ENCODE measurements around the gene CCDC18. TPM values are rescaled to one million over a fixed set of nuclear protein-coding genes. Genes with fewer than 3 reads are reported as not detected.
"Not testable (repeated sequence)": the region's sequence is repeated elsewhere in the genome, so short reads cannot be mapped to it uniquely, and the experiment has no call there.

CCDC18 gene
- total RNA-seq, 1 experiment from 2014 or later: 23.0 TPM

- TF ChIP-seq ZNF532 (CRISPR knock-in tag; IDR thresholded peaks at IDR 0.05; ENCODE audit: borderline replicate concordance) (no peak), ESRRA (CRISPR knock-in tag; IDR thresholded peaks at IDR 0.05; ENCODE audit: borderline replicate concordance) (no peak), HMGA2 (CRISPR knock-in tag; IDR thresholded peaks at IDR 0.05) (no peak), ZNF317 (CRISPR knock-in tag; IDR thresholded peaks at IDR 0.05; ENCODE audit: borderline replicate concordance, low read depth) (no peak), ZMAT4 (CRISPR knock-in tag; IDR thresholded peaks at IDR 0.05) (no peak), RORB (CRISPR knock-in tag; IDR thresholded peaks at IDR 0.05) (no peak), ZNF512 (CRISPR knock-in tag; IDR thresholded peaks at IDR 0.05; ENCODE audit: borderline replicate concordance) (no peak), MAX (CRISPR knock-in tag; IDR thresholded peaks at IDR 0.05) (no peak), MYBL2 (CRISPR knock-in tag; IDR thresholded peaks at IDR 0.05) (no peak)
Measured at GRCh38 chr1:93275634-93276295, 95.2 kb downstream of the CCDC18 start (continued).

GRCh38 chr1:93277530-93277929 is 97.0 kb downstream of the CCDC18 start:
- ATAC-seq; POLR2A ChIA-PET; DNase-seq (ENCODE audit: low spot score); H3K27me3 Mint-ChIP-seq (ENCODE audit: low read depth); CTCF ChIA-PET: not testable (repeated sequence)
- H3K4me3 Mint-ChIP-seq: peak overlapping the region; percentile 39
- H3K36me3 Mint-ChIP-seq: peaks cover 31% of the 10 kb centered on the region
- H3K9me3 Mint-ChIP-seq: peaks cover 24% of the 10 kb centered on the region
- H3K4me1 Mint-ChIP-seq: peaks cover 24% of the 10 kb centered on the region
- H3K27ac Mint-ChIP-seq: peak overlapping the region; percentile 75

- TF ChIP-seq E2F4 (CRISPR knock-in tag; IDR thresholded peaks at IDR 0.05; ENCODE audit: borderline replicate concordance, low read depth) (no peak), JUN (CRISPR knock-in tag; IDR thresholded peaks at IDR 0.05) (no peak), GTF2I (CRISPR knock-in tag; conservative IDR thresholded peaks at IDR 0.05) (0 out of 2 replicates have a peak, but pooled peaks have one; percentile 11), ZNF121 (CRISPR knock-in tag; IDR thresholded peaks at IDR 0.05) (peak; percentile 81)
- no peak overlapping the region for H3K27ac Mint-ChIP-seq
- no peak for DNase-seq (ENCODE audit: low spot score)
- no peaks in the 10 kb centered on the region for H3K4me1 Mint-ChIP-seq
- H3K27me3 Mint-ChIP-seq (ENCODE audit: low read depth): no peaks in the 10 kb centered on the region
- peaks cover 46% of the 10 kb centered on the region for H3K36me3 Mint-ChIP-seq
- ChIA-PET CTCF (no interaction called here), POLR2A (no interaction called here)
- H3K9me3 Mint-ChIP-seq: peaks cover 39% of the 10 kb centered on the region
- no peak overlapping the region for H3K4me3 Mint-ChIP-seq
- ATAC-seq: no peak
Measured at GRCh38 chr1:93283496-93283895, 103.0 kb downstream of the CCDC18 start.

Data from WTC11 (cell line).